Activated CD4-positive, CD25-positive, alpha-beta regulatory T cell (primary cell): Measurements from ENCODE around the gene SERPINH1.

Experiments used
- DNase-seq, 4 experiments: peaks; one replicate each; lab custom pipeline; 2025; lab: John Stamatoyannopoulos, UW

The SERPINH1 gene

GRCh38 chr11:75555079-75555811, 6.8 kb upstream of the SERPINH1 start:
- no peak for DNase-seq

GRCh38 chr11:75556275-75556674, 5.8 kb upstream of the SERPINH1 start:
- DNase-seq = no peak

GRCh38 chr11:75557666-75558494, 4.2 kb upstream of the SERPINH1 start:
- no peak for DNase-seq

- DNase-seq = no peak
Observed at GRCh38 chr11:75558939-75559843, 2.9 kb upstream of the SERPINH1 start.

GRCh38 chr11:75560644-75561043, 1.4 kb upstream of the SERPINH1 start:
- no peak for DNase-seq

GRCh38 chr11:75561426-75562047, 516 bp upstream of the SERPINH1 start:
- DNase-seq = no peak

GRCh38 chr11:75562836-75563484, 907 bp downstream of the SERPINH1 start:
- no peak for DNase-seq

GRCh38 chr11:75563501-75563977, 1.5 kb downstream of the SERPINH1 start:
- DNase-seq = no peak

- no peak for DNase-seq
Observed at GRCh38 chr11:75563978-75564552, 2.0 kb downstream of the SERPINH1 start.

GRCh38 chr11:75565221-75565814, 3.3 kb downstream of the SERPINH1 start:
- DNase-seq = no peak

GRCh38 chr11:75565916-75566762, 4.1 kb downstream of the SERPINH1 start:
- no peak for DNase-seq

- DNase-seq = no peak
Observed at GRCh38 chr11:75566763-75567279, 4.8 kb downstream of the SERPINH1 start.

- DNase-seq = no peak
Observed at GRCh38 chr11:75567971-75568370, 5.9 kb downstream of the SERPINH1 start.

GRCh38 chr11:75568616-75569219, 6.7 kb downstream of the SERPINH1 start:
- no peak for DNase-seq

- no peak for DNase-seq
Observed at GRCh38 chr11:75570559-75571139, 8.6 kb downstream of the SERPINH1 start.

GRCh38 chr11:75571625-75572024, 9.6 kb downstream of the SERPINH1 start:
- no peak for DNase-seq

GRCh38 chr11:75572744-75573143, 10.7 kb downstream of the SERPINH1 start:
- DNase-seq = no peak
